ENCODE data around the gene RCSD1.

RCSD1 gene

DNA sequence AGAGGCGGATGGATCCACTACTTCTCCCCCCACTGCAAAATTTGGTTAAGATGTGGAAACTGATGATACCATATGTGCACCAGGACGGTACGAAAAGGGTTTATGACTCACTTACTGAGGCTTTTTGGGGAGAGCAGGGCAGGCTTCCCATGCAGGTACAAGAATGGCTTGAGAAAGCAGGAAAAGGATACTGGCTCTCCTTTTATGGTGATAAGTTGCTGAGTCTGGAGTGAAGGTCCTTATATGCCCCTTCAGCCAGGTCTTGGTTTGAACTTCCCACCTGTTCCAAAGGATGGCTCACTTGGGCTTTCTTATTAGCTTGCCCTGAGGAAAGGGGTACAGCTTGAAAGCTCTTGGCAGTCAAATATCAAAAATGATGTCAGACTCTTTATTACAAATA is 114.9 kb downstream of the RCSD1 start:
- DNase-seq (ENCODE audit: insufficient read length) (no peak), FAIRE-seq (no peak)
- no peak for TF ChIP-seq POLR2A (IDR thresholded peaks at IDR 0.05; ENCODE audit: low read depth, low read length)

DNA sequence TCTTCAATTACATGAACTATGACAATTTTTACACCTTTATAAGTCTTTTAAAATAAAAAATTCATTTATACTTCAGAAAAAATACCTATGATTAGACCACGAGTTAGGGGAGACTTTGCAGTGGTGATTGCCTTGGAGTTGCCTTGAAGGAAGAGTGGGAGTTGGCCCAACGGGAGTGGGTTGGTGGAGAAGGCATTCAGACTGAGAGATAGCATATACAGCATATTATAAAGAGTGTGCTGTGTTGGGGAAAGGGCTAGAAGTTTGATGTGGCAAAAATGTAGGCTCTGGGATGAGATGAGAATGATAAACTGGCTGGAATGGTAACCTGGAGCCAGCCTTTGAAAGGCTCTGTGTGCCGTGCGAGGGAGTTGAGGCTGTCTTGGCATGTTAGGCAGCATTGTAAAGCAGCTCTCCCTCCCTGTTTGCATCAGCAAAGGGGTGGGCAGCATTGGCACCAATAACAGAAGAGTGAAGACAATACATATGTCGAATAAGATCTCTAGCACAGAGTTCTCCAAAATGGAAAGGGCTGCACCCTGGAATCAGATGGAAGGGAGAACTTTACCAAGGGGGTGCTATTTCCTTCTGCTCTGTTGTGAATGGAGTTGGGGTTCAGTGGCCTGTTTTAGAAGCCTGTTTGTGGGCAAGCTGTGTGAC is 116.1 kb downstream of the RCSD1 start:
- no peak for FAIRE-seq

GRCh38 chr1:167746988-167747655 is 117.1 kb downstream of the RCSD1 start:
- no peak for DNase-seq (ENCODE audit: insufficient read length)
- TF ChIP-seq POLR2A (IDR thresholded peaks at IDR 0.05; ENCODE audit: low read depth, low read length) (no peak), POLR2AphosphoS5 (IDR thresholded peaks at IDR 0.05; ENCODE audit: low read depth, low read length) (no peak), TAF1 (IDR thresholded peaks at IDR 0.05; ENCODE audit: borderline replicate concordance, low read depth, low read length) (no peak)
- FAIRE-seq = no peak

More for the DNA sequence above, 116.1 kb downstream of the RCSD1 start:
- TF ChIP-seq POLR2A (IDR thresholded peaks at IDR 0.05; ENCODE audit: low read depth, low read length) = no peak
- TF ChIP-seq POLR2AphosphoS5 (IDR thresholded peaks at IDR 0.05; ENCODE audit: low read depth, low read length) = no peak
- no peak for TF ChIP-seq TAF1 (IDR thresholded peaks at IDR 0.05; ENCODE audit: borderline replicate concordance, low read depth, low read length)
- no peak for DNase-seq (ENCODE audit: insufficient read length)

GRCh38 chr1:167747988-167748387 is 118.0 kb downstream of the RCSD1 start:
- peak; percentile 58 for FAIRE-seq
- DNase-seq (ENCODE audit: insufficient read length) = no peak
- TF ChIP-seq TAF1 (IDR thresholded peaks at IDR 0.05; ENCODE audit: borderline replicate concordance, low read depth, low read length) = no peak
- no peak for TF ChIP-seq POLR2A (IDR thresholded peaks at IDR 0.05; ENCODE audit: low read depth, low read length)
- TF ChIP-seq POLR2AphosphoS5 (IDR thresholded peaks at IDR 0.05; ENCODE audit: low read depth, low read length) = no peak

DNA sequence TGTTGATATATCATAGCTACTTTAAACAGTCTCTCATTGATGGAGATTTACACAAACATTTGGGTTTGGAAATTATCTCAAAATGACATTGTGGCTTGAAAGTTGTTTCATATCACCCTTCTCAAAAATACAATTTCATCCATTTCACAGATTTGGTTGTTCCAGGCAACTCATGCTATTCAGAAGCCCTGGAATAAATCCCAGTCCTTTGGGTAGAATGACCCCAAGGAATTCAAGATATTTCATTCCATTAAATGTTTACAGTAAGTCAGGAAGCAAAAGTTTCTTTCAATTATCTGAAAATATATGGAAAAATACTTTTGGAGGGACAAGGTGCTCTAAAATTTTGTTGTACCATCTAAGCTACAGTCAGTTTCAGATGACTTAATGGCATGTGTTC is 118.9 kb downstream of the RCSD1 start:
- no peak for DNase-seq (ENCODE audit: insufficient read length)
- FAIRE-seq = no peak
- TF ChIP-seq TAF1 (IDR thresholded peaks at IDR 0.05; ENCODE audit: borderline replicate concordance, low read depth, low read length) = no peak
- no peak for TF ChIP-seq POLR2AphosphoS5 (IDR thresholded peaks at IDR 0.05; ENCODE audit: low read depth, low read length)
- no peak for TF ChIP-seq POLR2A (IDR thresholded peaks at IDR 0.05; ENCODE audit: low read depth, low read length)

DNA sequence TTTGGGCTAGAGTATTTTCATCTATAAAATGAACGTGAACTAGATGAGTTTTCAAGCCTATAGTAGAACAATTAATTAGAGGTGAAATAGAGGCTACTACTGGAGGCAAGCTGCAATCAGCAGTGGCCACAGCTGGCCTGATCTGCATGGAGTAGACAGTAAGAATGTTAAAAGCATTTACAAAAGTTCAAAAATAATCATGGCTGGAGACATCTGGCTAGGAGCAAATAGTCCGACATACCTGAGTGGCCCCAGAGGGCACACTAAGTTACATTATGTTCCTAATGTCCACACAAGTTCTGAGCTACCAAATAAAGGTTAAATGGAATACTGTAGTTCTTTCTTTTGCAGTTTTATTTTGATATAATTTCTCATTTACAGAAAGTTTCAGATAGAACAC is 119.7 kb downstream of the RCSD1 start:
- TF ChIP-seq POLR2AphosphoS5 (IDR thresholded peaks at IDR 0.05; ENCODE audit: low read depth, low read length) (no peak), TAF1 (IDR thresholded peaks at IDR 0.05; ENCODE audit: borderline replicate concordance, low read depth, low read length) (no peak), POLR2A (IDR thresholded peaks at IDR 0.05; ENCODE audit: low read depth, low read length) (no peak)
- DNase-seq (ENCODE audit: insufficient read length) = no peak
- no peak for FAIRE-seq

DNA sequence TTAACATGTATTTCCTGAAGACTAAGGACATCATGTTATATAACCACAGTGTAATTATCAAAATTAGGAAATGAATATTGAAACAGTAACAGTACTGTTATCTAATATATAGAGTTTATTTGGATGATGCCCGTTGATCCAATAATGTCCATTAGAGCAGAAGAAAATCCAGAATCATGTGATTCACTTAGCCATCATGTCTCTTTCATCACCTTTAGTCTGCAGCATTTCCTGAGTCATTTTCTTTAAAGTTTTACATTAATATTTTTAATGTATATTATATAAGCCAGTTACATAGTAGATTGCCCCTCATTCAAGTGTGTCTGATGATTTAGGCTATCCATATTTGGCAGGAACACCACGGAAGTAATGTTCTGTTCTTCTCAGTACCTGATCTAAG is 120.6 kb downstream of the RCSD1 start:
- no peak for FAIRE-seq
- no peak for DNase-seq (ENCODE audit: insufficient read length)
- TF ChIP-seq TAF1 (IDR thresholded peaks at IDR 0.05; ENCODE audit: borderline replicate concordance, low read depth, low read length) (no peak), POLR2A (IDR thresholded peaks at IDR 0.05; ENCODE audit: low read depth, low read length) (no peak), POLR2AphosphoS5 (IDR thresholded peaks at IDR 0.05; ENCODE audit: low read depth, low read length) (no peak)

DNA sequence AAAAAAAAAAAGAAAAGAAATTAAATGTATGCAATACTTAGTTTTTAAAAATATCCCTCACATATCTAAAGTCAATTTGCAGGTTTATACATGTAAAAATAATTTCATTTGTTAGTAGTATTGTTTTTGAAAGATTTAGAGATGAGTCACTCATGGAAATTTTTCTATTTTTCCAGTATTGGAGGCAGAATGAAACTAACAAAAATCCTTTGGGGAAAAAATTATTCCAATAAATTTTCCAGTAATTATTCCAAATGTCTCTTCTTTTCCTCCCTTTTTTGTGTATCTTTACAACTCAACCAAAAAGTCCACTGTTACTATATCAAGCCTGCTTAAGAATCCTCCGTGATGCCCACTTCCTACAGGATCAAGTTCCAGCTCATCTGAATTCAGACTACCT is 121.6 kb downstream of the RCSD1 start:
- FAIRE-seq = no peak
- no peak for TF ChIP-seq TAF1 (IDR thresholded peaks at IDR 0.05; ENCODE audit: borderline replicate concordance, low read depth, low read length)
- TF ChIP-seq POLR2AphosphoS5 (IDR thresholded peaks at IDR 0.05; ENCODE audit: low read depth, low read length) = no peak
- no peak for TF ChIP-seq POLR2A (IDR thresholded peaks at IDR 0.05; ENCODE audit: low read depth, low read length)
- DNase-seq (ENCODE audit: insufficient read length) = no peak

DNA sequence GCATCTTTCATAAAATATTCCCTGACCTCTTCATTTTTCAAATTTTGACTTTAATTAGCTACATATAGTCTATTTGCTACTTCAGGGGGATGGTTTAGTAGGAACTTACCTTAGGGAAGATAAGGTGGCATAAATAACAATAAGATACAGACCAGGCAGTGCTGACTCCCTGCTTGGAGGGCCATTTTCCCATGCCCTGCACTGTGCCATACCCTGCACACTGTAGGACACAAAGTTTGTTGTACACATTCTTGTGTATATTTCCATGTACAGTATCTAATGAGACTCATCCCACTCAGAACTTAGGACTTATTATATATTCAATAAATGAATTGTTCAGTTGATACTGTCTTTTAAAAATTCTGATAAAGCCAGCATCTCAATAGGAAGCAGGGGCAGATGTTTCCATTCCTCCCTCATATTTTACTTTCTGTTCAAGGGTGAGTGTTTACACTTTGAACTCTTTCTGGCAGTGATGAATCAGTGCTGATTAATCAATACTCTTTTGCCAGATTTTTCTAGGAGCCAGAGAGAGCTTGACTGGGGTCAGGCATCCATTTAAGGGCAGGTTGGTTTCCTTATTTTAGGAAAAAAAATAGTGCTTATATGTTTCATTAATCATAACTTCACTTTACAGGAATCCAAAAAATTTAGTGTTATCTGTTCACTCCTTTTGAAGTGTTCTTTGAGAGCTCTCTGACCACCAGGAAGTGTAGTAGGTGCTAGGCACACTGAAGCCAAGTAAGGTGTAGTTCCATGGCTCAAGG is 122.4 kb downstream of the RCSD1 start:
- FAIRE-seq (peak; percentile 65), DNase-seq (ENCODE audit: insufficient read length) (no peak)
- no peak for TF ChIP-seq TAF1 (IDR thresholded peaks at IDR 0.05; ENCODE audit: borderline replicate concordance, low read depth, low read length)
- TF ChIP-seq POLR2A (IDR thresholded peaks at IDR 0.05; ENCODE audit: low read depth, low read length) = no peak
- no peak for TF ChIP-seq POLR2AphosphoS5 (IDR thresholded peaks at IDR 0.05; ENCODE audit: low read depth, low read length)

GRCh38 chr1:167755654-167756053 is 125.6 kb downstream of the RCSD1 start:
- TF ChIP-seq POLR2A (IDR thresholded peaks at IDR 0.05; ENCODE audit: low read depth, low read length) (no peak), POLR2AphosphoS5 (IDR thresholded peaks at IDR 0.05; ENCODE audit: low read depth, low read length) (no peak), TAF1 (IDR thresholded peaks at IDR 0.05; ENCODE audit: borderline replicate concordance, low read depth, low read length) (no peak)
- FAIRE-seq = no peak
- no peak for DNase-seq (ENCODE audit: insufficient read length)

Measured in GM12892 (cell line).